ENCODE data around the gene LRP5. TPM values are rescaled to one million over a fixed set of nuclear protein-coding genes. Genes with fewer than 3 reads are reported as not detected.
"Not testable (repeated sequence)": the region's sequence is repeated elsewhere in the genome, so short reads cannot be mapped to it uniquely, and the experiment has no call there.

LRP5 gene
- polyA plus RNA-seq, 4 donors, result 39.7 to 122 (median 78.4) TPM

DNA sequence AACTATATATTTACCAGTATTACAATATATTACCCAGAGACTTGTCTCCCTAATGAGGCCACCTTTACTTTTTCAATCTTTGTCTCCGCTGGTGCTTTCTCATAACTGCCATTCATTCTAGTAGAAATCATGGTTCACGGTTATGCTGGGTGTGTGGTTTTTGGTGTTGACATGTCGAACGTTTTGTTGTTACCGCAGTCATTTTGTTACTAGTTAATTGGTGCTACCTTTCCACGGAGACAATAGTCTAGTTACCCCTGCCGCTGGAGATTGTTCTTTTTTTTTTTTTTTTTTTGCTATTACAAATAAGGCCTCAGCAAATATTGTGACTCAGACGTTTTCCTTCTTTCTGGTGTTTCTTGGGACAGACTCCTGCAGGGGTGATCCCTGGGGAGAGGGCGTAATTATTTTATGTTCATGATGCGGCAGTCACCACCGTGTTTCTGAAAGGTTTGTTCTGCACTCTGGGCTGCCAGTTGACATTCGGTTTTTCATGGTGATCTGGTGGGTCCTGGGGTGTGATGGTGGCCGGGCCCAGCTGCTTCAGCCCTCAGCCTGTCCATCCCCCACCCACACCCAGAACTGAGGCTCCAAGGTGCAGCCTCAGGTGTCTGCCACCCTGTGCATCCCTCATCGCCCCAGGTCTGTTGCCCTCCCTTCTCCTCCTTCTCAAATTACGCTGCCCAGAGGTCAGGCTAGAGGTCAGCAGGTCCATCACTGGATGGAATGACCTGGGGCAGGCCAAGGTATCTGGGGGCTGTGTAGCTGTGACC lies 28.6 kb downstream of the LRP5 start:
- Histone ChIP-seq H3K27ac (ENCODE audit: low read depth in 1 of 3, low read length in 2 of 3) (no peak overlapping the region), H3K4me1 (ENCODE audit: control insufficient read depth in 3 of 3, insufficient read depth in 2 of 3, low read depth in 1 of 3, low read length in 2 of 3) (peaks cover 2 to 49% (median 10%) of the 10 kb centered on the region in 3 donors), H3K9me3 (ENCODE audit: control insufficient read depth in 2 of 2, insufficient read depth in 1 of 2, low read depth in 1 of 2, low read length in 1 of 2) (no peaks in the 10 kb centered on the region), H3K4me3 (ENCODE audit: low read depth in 1 of 3, low read length in 3 of 3) (no peak overlapping the region), H3K36me3 (ENCODE audit: control insufficient read depth in 3 of 3, insufficient read depth in 2 of 3, low read depth in 1 of 3, low read length in 3 of 3) (peaks cover 0 to 54% (median 0%) of the 10 kb centered on the region in 3 donors), H3K27me3 (ENCODE audit: control insufficient read depth in 3 of 3, insufficient read depth in 3 of 3, low read length in 3 of 3) (no peaks in the 10 kb centered on the region)
- FAIRE-seq (no peak), DNase-seq (no peak)
- 62 to 67% (median 62%) methylated on average over 15 of the region's 15 CpGs for WGBS, 3 donors

DNA sequence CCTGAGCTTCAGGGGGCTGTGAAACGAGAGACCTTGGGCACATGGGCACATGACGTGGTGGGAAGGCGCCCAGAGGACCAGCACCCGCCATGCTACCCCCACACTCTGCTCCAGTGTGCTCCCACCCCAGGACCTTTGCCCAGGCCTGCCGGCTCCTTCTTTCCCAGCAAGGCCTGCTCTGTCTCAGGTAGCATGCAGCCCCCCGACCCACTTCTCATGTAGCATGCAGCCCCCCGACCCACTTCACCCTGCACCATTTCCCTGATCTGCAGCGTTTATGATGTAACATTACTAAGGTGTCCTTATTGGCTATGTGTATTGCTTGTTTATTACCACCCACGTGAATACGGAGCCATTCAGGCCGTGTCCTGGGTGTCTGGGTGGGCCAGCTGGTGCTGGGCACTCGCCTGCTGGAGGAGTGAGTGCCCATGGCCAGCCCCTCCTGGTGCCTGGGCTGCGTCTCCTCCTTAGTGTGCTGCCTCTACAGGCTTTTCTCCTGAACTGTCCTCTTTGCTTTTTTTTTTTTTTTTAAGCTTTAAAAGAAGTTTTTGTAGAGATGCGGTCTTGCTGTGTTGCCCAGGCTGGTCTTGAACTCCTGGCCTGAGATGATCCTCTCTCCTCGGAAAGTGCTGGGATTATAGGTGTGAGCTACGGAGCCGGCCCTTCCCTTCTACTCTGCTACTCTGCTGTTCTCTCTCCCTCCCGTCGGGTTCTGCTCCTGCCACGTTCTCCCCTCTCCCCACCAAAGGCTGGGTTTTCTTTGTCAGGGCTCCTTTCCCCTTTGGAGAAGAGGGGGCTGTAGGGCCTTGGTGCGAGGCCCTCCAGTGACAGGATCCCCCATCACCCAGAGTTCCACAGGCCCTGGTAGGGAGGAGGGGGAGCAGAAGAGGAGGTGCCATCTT lies 29.4 kb downstream of the LRP5 start:
- no peaks in the 10 kb centered on the region for H3K9me3 ChIP-seq (ENCODE audit: control insufficient read depth in 2 of 2, insufficient read depth in 1 of 2, low read depth in 1 of 2, low read length in 1 of 2)
- peaks cover 0 to 58% (median 0%) of the 10 kb centered on the region in 3 donors for H3K36me3 ChIP-seq (ENCODE audit: control insufficient read depth in 3 of 3, insufficient read depth in 2 of 3, low read depth in 1 of 3, low read length in 3 of 3)
- H3K4me3 ChIP-seq (ENCODE audit: low read depth in 1 of 3, low read length in 3 of 3), result no peak overlapping the region
- peaks cover 2 to 57% (median 10%) of the 10 kb centered on the region in 3 donors for H3K4me1 ChIP-seq (ENCODE audit: control insufficient read depth in 3 of 3, insufficient read depth in 2 of 3, low read depth in 1 of 3, low read length in 2 of 3)
- DNase-seq (no peak), FAIRE-seq (no peak)
- 59 to 75% (median 75%) methylated on average over 20 to 21 of the region's 21 CpGs for WGBS, 3 donors
- no peaks in the 10 kb centered on the region for H3K27me3 ChIP-seq (ENCODE audit: control insufficient read depth in 3 of 3, insufficient read depth in 3 of 3, low read length in 3 of 3)
- peak overlapping the region; percentile 4 to 72 (median 46) for H3K27ac ChIP-seq (ENCODE audit: low read depth in 1 of 3, low read length in 2 of 3)

DNA sequence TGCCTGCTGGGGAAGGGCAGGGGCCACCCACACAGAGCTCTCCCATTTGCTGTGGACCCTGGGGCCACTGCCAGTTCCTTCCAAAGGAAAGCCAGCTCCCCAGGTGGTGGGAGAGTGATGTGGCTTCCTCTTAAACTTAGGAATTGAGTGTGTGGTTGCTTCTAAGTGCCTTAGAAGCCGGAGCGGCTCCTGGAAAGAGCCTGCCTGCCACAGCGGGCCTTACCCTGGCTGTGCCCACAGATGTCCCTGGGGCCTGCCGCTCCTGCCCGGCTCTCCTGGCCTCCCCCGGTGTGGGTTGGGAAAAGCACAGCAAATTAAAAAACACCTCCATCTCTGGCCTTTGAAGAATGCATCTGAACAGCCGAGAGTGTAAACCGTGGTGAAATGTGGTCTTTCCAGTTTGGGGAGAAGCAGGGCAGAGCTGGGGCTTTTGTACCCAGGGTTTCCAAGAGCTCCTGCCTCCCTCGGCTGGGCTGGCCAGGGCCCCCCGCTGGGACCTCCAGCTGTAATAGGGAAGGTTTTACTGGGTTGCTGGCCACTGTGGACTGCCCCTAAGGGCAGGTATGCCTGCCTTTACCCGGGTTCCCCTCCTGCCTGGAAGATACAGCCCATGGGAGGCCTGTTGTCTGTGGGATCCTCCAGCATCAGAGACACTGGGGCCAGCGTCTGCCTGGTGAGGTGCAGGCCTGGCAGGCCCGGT lies 30.2 kb downstream of the LRP5 start:
- Histone ChIP-seq H3K27me3 (ENCODE audit: control insufficient read depth in 3 of 3, insufficient read depth in 3 of 3, low read length in 3 of 3) (no peaks in the 10 kb centered on the region), H3K4me1 (ENCODE audit: control insufficient read depth in 3 of 3, insufficient read depth in 2 of 3, low read depth in 1 of 3, low read length in 2 of 3) (peaks cover 2 to 58% (median 6%) of the 10 kb centered on the region in 3 donors), H3K27ac (ENCODE audit: low read depth in 1 of 3, low read length in 2 of 3) (peak overlapping the region; percentile 4 to 72 (median 46)), H3K9me3 (ENCODE audit: control insufficient read depth in 2 of 2, insufficient read depth in 1 of 2, low read depth in 1 of 2, low read length in 1 of 2) (no peaks in the 10 kb centered on the region), H3K36me3 (ENCODE audit: control insufficient read depth in 3 of 3, insufficient read depth in 2 of 3, low read depth in 1 of 3, low read length in 3 of 3) (peaks cover 0 to 60% (median 0%) of the 10 kb centered on the region in 3 donors), H3K4me3 (ENCODE audit: low read depth in 1 of 3, low read length in 3 of 3) (no peak overlapping the region)
- FAIRE-seq (no peak), DNase-seq (peak in 1 of 2 donors; percentile 66)
- WGBS, 3 donors, result 22 to 59% (median 36%) methylated on average over 13 of the region's 13 CpGs

DNA sequence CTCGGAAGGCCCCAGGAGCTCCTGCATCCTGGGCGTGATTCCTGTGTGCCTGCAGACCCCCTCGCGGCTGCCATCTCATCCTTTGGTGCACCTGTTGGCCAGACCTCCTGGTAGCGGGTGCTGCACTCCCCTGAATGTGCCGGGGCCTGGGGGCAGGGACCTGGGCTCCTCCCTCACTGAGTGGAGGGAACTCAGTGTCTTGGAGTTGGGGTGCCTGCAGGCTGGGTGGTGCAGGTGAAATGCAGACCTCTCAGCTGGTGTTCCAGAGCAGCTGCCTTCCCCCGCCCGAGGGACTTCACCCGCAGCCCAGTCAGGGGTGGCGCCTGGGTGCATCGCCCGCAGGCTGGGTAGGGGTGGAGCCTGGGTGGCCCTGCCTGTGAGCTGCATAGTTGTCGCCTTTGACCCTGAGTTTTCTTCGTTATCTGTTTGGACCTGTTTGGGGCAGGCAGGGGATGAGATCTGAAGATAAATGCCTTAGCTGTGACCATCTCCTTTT lies 31.4 kb downstream of the LRP5 start:
- 21 to 64% (median 44%) methylated on average over 14 of the region's 14 CpGs for WGBS, 3 donors
- H3K4me3 ChIP-seq (ENCODE audit: low read depth in 1 of 3, low read length in 3 of 3), result no peak overlapping the region
- peaks cover 0 to 68% (median 0%) of the 10 kb centered on the region in 3 donors for H3K36me3 ChIP-seq (ENCODE audit: control insufficient read depth in 3 of 3, insufficient read depth in 2 of 3, low read depth in 1 of 3, low read length in 3 of 3)
- no peaks in the 10 kb centered on the region for H3K9me3 ChIP-seq (ENCODE audit: control insufficient read depth in 2 of 2, insufficient read depth in 1 of 2, low read depth in 1 of 2, low read length in 1 of 2)
- no peak for FAIRE-seq
- peaks cover 2 to 50% (median 3%) of the 10 kb centered on the region in 3 donors for H3K4me1 ChIP-seq (ENCODE audit: control insufficient read depth in 3 of 3, insufficient read depth in 2 of 3, low read depth in 1 of 3, low read length in 2 of 3)
- H3K27me3 ChIP-seq (ENCODE audit: control insufficient read depth in 3 of 3, insufficient read depth in 3 of 3, low read length in 3 of 3), result no peaks in the 10 kb centered on the region
- DNase-seq, result peak; percentile 75 to 91
- H3K27ac ChIP-seq (ENCODE audit: low read depth in 1 of 3, low read length in 2 of 3), result peak overlapping the region in 2 of 3 donors; percentile 72 to 79

DNA sequence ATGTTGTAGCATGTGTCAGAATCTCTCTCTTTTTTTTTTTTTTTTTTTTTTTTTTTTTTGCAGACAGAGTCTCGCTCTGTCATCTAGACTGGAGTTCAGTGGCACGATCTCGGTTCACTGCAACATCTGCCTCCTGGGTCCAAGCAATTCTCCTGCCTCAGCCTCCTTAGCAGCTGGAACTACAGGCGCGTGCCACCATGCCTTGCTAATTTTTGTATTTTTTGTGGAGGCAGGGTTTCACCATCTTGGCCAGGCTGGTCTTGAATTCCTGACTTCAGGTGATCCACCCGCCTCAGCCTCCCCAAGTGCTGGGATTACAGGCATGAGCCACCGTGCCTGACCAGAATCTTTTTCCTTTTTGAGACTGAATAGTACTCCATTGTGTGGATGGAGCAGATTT lies 32.4 kb downstream of the LRP5 start:
- not testable (repeated sequence) for H3K9me3 ChIP-seq (ENCODE audit: control insufficient read depth in 2 of 2, insufficient read depth in 1 of 2, low read depth in 1 of 2, low read length in 1 of 2); H3K4me3 ChIP-seq (ENCODE audit: low read depth in 1 of 3, low read length in 3 of 3); H3K27me3 ChIP-seq (ENCODE audit: control insufficient read depth in 3 of 3, insufficient read depth in 3 of 3, low read length in 3 of 3); H3K27ac ChIP-seq (ENCODE audit: low read depth in 1 of 3, low read length in 2 of 3); FAIRE-seq; DNase-seq
- 88 to 96% (median 90%) methylated on average over 7 of the region's 7 CpGs for WGBS, 3 donors
- peaks cover 2 to 50% (median 3%) of the 10 kb centered on the region in 3 donors for H3K4me1 ChIP-seq (ENCODE audit: control insufficient read depth in 3 of 3, insufficient read depth in 2 of 3, low read depth in 1 of 3, low read length in 2 of 3)
- peaks cover 0 to 74% (median 0%) of the 10 kb centered on the region in 3 donors for H3K36me3 ChIP-seq (ENCODE audit: control insufficient read depth in 3 of 3, insufficient read depth in 2 of 3, low read depth in 1 of 3, low read length in 3 of 3)

DNA sequence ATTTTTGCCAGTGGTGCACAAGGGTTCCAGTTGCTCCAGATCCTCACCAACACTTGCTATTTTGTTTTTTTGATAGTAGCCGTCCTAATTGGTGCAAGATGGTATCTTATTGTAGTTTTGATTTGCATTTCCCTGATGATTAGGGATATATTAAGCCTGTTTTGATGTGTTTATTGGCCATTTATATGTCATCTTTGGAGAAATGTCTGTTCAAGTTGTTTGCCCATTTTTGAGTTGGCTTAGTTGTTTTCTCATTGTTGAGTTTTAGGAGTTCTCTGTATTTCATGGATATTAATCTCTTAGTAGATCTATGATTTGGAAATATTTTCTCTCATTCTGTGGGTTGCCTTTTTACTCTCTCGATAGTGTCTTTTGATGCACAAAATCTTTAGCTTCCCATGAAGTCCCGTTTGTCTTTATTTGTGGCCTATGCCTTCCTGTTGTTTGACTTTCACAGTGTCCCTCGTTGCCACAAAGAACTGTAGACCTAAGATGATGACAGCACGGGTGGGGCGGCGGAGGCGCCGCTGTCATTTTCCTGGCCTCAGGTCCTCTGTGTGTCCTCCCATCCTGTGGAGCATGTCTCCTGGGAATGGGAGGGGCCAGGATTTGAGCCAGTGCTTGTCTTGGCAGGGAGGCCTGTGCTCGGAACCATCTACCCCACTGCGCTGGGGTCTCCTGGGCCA lies 33.5 kb downstream of the LRP5 start:
- no peaks in the 10 kb centered on the region for H3K27me3 ChIP-seq (ENCODE audit: control insufficient read depth in 3 of 3, insufficient read depth in 3 of 3, low read length in 3 of 3)
- H3K4me3 ChIP-seq (ENCODE audit: low read depth in 1 of 3, low read length in 3 of 3), result no peak overlapping the region
- DNase-seq, result no peak
- H3K4me1 ChIP-seq (ENCODE audit: control insufficient read depth in 3 of 3, insufficient read depth in 2 of 3, low read depth in 1 of 3, low read length in 2 of 3), result peaks cover 2 to 44% (median 3%) of the 10 kb centered on the region in 3 donors
- peaks cover 0 to 80% (median 0%) of the 10 kb centered on the region in 3 donors for H3K36me3 ChIP-seq (ENCODE audit: control insufficient read depth in 3 of 3, insufficient read depth in 2 of 3, low read depth in 1 of 3, low read length in 3 of 3)
- FAIRE-seq, result no peak
- WGBS, 3 donors, result 77 to 89% (median 82%) methylated on average over 11 of the region's 11 CpGs
- H3K9me3 ChIP-seq (ENCODE audit: control insufficient read depth in 2 of 2, insufficient read depth in 1 of 2, low read depth in 1 of 2, low read length in 1 of 2), result no peaks in the 10 kb centered on the region
- no peak overlapping the region for H3K27ac ChIP-seq (ENCODE audit: low read depth in 1 of 3, low read length in 2 of 3)

DNA sequence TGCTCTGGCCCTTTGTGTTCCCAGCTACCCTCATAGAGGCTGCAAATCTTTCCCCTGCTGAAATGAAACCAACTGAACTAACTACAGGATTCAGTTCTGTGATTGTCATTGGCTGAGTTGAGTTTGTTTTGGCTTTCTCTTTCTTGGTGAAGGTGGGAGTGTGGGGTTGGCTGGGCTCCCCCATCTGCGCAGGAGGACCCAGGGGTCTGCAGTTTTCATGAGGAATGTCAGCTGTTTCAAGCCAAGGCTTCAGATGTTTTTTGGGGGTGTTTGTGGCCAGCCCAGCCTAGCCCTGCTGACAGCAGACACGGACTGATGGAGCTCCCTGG lies 34.0 kb downstream of the LRP5 start:
- DNase-seq, result no peak
- 69 to 90% (median 85%) methylated on average over 2 of the region's 2 CpGs for WGBS, 3 donors
- H3K36me3 ChIP-seq (ENCODE audit: control insufficient read depth in 3 of 3, insufficient read depth in 2 of 3, low read depth in 1 of 3, low read length in 3 of 3), result peaks cover 0 to 81% (median 0%) of the 10 kb centered on the region in 3 donors

More for the DNA sequence above, 34.0 kb downstream of the LRP5 start:
- Histone ChIP-seq H3K27ac (ENCODE audit: low read depth in 1 of 3, low read length in 2 of 3) (no peak overlapping the region), H3K9me3 (ENCODE audit: control insufficient read depth in 2 of 2, insufficient read depth in 1 of 2, low read depth in 1 of 2, low read length in 1 of 2) (no peaks in the 10 kb centered on the region), H3K27me3 (ENCODE audit: control insufficient read depth in 3 of 3, insufficient read depth in 3 of 3, low read length in 3 of 3) (no peaks in the 10 kb centered on the region), H3K4me3 (ENCODE audit: low read depth in 1 of 3, low read length in 3 of 3) (no peak overlapping the region), H3K4me1 (ENCODE audit: control insufficient read depth in 3 of 3, insufficient read depth in 2 of 3, low read depth in 1 of 3, low read length in 2 of 3) (peaks cover 2 to 39% (median 3%) of the 10 kb centered on the region in 3 donors)
- FAIRE-seq, result no peak
